Stimulated activated CD4-positive, alpha-beta T cell treated with anti-CD3 and anti-CD28 coated beads, Interleukin-15, amount 100 ng/mL, for 48 hours (primary cell): Measurements from ENCODE around the gene CAVIN3.

ENCODE experiments used
- DNase-seq, 2 donors: peaks; one replicate each; pipeline ENCODE4 v3.0.0-alpha.2; 2020; ENCODE audit warnings: low read depth in 2 of 2

The CAVIN3 gene

GRCh38 chr11:6270584-6271246 is 49.6 kb downstream of the CAVIN3 start:
- DNase-seq, result no peak

DNA sequence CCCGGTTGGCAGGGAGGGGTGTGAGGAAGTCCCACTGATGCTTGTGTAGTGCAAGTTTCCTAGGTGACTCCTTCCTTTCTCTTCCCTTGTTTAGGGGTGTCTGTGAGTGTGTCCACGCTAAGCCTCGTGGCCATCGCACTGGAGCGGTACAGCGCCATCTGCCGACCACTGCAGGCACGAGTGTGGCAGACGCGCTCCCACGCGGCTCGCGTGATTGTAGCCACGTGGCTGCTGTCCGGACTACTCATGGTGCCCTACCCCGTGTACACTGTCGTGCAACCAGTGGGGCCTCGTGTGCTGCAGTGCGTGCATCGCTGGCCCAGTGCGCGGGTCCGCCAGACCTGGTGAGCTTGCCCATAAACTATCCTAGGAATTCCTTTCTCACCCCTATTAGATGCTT is 50.3 kb downstream of the CAVIN3 start:
- DNase-seq, result no peak
